Fibroblast of skin of left quadriceps (primary cell): ENCODE measurements around the gene SIRPB2.
A peak's percentile ranks its signal among the peaks of the same experiment; 100 is the strongest.

Source experiments
- DNase-seq, 2 experiments: peaks; one replicate each; pipeline ENCODE4 v3.0.0-alpha.2; 2013; ENCODE audit warnings: low read depth in 2 of 2

The SIRPB2 gene

GRCh38 chr20:1441133-1441532 lies 50.1 kb downstream of the SIRPB2 start:
- DNase-seq = no peak

DNA sequence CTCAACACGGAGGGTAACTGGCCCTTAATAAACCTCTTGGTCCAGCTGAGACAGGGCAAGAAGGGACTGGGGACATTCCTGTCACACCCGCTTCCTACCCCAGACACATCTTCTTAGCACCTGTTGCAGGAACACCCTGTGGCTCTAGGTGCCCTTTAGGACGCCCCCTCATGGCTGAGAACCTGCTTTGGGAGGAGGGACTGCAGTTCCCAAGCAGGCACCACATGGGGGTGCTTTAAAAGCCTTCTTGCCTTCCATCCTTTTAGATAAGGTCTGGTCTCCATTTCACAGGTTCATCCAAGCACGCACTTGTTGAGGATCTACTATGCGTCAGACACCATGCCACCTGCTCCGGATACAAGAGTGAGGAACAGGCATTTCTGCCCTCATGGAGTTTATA lies 51.2 kb downstream of the SIRPB2 start:
- DNase-seq = no peak

GRCh38 chr20:1438361-1438760 lies 52.9 kb downstream of the SIRPB2 start:
- no peak for DNase-seq

DNA sequence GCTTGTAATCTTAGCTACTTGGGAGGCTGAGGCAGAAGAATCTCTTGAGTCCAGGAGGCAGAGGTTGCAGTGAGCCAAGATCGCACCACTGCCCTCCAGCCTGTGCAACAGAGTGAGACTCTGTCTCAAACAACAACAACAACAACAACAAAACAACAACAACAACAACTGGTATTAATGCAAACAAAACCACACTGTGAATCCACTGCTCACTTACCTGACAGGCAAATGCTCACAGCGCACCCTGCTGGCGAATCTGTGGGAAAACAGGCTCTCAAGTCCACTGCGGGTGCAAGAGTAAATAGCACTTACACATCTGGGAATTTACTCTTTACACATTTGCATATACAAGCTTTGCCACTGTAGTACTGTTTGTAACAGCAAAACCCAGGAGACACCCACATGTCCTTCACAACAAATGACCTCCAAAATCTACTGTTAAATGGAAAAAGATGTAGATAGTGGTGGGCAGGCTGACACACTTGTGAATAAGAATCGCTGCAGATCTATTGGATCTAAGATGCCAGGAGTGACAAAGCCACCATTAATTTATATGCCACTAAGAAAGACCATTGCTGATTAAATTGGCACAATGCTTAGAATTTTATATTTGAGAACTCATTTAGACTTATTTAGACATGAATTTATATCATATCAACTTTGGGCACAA lies 53.9 kb downstream of the SIRPB2 start:
- peak; percentile 38 to 40 for DNase-seq

GRCh38 chr20:1436263-1436662 lies 55.0 kb downstream of the SIRPB2 start:
- DNase-seq = no peak

DNA sequence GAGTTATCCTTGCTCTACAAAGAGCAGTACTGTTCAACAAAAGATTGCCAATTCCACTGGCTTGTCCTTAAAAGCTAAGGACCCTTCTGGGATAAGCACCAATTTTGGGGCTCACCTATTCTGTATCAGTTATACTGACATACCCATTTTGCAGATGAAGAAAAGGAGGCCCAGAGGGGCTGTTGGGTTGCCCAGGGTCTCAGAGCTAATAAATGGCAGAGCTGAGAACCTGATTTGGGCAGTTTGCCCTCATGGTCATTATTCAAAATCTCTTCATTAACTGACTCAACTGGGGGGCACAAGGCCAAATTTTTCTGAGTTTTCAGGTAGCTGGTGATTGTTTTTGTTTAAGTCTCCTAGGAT lies 55.9 kb downstream of the SIRPB2 start:
- DNase-seq = no peak

DNA sequence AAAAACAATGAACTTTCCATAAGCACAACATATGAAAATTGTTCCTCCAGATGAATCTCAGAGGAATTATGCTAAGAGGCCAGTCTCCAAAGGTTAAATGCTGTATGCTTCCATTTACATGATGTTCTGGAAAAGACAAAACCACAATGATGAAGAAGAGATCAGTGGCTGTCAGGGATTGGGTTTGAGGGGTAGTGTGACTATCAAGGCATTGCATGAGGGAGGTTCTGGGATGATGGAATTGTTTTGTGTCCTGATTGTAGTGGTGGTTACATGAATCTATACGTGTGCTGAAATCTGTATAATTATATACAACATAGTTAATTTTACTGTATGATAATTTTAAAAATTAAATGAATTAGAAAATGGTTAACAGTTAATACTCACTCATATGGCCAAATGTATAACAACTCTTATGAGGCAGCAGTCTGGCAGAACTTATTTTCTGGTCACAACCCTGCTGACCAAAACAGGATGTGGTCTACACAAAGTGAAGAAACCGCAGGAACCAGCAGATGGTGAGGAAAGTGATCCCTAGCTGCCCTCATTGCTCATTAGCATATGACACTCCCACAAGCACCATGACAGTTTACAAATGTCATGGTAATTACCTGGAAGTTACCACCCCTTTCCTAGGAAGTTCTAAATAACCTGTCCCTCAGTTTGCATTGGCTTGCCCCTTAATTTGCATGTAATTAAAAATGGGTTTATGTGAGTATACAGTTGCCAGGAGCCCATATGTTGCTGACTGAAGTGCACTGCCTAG lies 56.5 kb downstream of the SIRPB2 start:
- DNase-seq = peak in 1 of 2 experiments; percentile 31

DNA sequence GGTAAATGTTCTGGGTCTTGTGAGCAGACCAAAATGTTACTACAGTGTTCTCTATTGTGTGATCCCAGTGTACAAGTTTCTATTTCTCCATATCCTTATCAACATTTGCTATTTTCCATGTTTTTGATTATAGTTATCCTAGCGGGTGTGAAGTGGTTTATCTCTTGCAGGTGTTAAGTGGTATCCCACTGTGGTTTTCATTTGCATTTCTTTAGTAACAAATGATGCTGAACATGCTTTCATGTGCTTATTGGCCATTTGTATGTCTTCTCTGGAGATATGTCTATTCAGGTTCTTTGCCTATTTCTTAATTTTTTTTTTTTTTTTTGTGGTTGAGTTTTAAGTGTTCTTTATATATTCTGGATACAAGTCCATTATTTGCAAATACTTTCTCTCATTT lies 60.1 kb downstream of the SIRPB2 start:
- no peak for DNase-seq

GRCh38 chr20:1430004-1430451 lies 61.2 kb downstream of the SIRPB2 start:
- DNase-seq = peak; percentile 31 to 37

DNA sequence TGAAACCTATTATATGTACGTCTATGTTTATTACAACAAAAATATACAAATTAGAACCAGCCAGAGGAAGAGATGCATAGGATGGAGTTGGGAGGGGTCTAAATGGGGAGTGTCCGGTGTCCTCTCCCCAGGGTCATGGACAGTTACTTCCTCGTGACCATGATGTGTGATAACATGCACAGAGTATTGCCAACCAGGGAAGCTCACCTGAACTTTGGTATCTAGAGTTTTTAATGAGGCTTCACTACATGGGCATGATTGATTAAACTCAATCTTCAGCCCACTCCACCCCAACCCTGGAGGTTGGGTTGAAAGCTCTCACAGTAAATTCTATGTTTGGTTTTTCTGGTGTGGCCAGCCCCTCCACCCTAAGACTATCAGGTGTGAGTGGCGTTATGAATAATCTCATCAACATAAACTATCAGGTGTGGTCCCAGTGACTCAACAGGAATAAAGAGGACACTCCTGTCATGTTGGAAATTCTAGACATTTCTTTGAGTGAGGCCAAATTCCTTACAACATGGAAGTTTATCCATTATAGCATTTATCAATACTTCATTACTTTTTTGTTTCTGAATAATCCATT lies 62.0 kb downstream of the SIRPB2 start:
- no peak for DNase-seq

- no peak for DNase-seq
These were observed 63.7 kb downstream of the SIRPB2 start for GRCh38 chr20:1427457-1428054.

GRCh38 chr20:1426231-1426849 lies 64.9 kb downstream of the SIRPB2 start:
- DNase-seq = no peak
